ENCODE measurements around the gene ATP2B2. TPM values are rescaled to one million over a fixed set of nuclear protein-coding genes. Genes with fewer than 3 reads are reported as not detected.

Gene ATP2B2
- total RNA-seq, 1 donor from 2014 or later = not detected

DNA sequence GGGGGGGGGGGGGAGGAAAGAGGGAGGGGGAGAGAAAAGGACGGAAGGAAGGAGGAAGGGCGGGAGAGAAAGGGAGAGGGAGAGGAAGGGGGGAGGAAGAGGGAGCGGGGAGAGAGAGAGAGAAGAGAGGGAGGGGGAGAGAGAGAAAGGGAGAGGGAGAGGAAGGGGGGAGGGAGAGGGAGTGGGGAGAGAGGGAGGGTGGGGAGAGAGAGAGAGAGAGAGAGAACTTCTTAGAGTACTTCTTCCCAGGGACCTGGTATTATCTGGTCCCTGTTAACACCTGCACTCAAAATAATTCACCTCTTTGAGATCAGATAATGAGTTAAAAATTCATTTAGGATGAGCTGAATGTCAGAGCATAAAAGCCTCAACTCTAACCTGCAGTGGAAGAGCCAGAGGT is 185.6 kb downstream of the ATP2B2 start:
- Mint-ChIP-seq H3K4me3 (peak overlapping the region; percentile 96), H3K27me3 (ENCODE audit: low read depth) (peaks cover 12% of the 10 kb centered on the region), H3K27ac (peak overlapping the region; percentile 98), H3K9me3 (no peaks in the 10 kb centered on the region), H3K36me3 (peaks cover 6% of the 10 kb centered on the region), H3K4me1 (peaks cover 13% of the 10 kb centered on the region)
- DNase-seq (ENCODE audit: low spot score in 2 of 2, unreplicated experiment in 2 of 2) = no peak
- no peak for TF ChIP-seq CTCF (IDR thresholded peaks at IDR 0.05; ENCODE audit: unreplicated experiment)

GRCh38 chr3:10319251-10319650 is 186.1 kb downstream of the ATP2B2 start:
- TF ChIP-seq CTCF (IDR thresholded peaks at IDR 0.05; ENCODE audit: unreplicated experiment) = no peak
- Mint-ChIP-seq H3K9me3 (no peaks in the 10 kb centered on the region), H3K27me3 (ENCODE audit: low read depth) (peaks cover 7% of the 10 kb centered on the region), H3K4me1 (peaks cover 13% of the 10 kb centered on the region), H3K36me3 (peaks cover 6% of the 10 kb centered on the region), H3K27ac (peak overlapping the region; percentile 89), H3K4me3 (peak overlapping the region; percentile 70)
- no peak for DNase-seq (ENCODE audit: low spot score in 2 of 2, unreplicated experiment in 2 of 2)

DNA sequence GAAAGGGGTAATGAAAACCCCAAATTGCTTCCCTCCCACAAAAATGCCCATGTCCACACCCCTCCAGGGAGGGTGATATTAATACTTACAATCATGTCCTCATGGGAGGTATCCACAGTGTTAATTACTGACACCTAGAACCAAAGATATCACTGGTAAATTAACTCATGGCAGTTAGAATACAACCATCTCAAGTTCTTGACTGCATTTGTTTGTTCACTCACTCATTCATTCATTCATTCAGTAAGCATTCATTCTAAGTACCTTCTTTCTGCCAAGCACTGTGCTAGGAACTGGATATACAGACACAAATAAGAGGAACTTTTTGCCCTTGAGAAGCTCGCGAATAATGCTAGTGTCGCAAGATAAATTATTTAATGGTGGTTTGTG is 187.4 kb downstream of the ATP2B2 start:
- Mint-ChIP-seq H3K4me1 (peaks cover 13% of the 10 kb centered on the region), H3K27me3 (ENCODE audit: low read depth) (no peaks in the 10 kb centered on the region), H3K9me3 (no peaks in the 10 kb centered on the region), H3K36me3 (peaks cover 9% of the 10 kb centered on the region), H3K4me3 (peak overlapping the region; percentile 70), H3K27ac (no peak overlapping the region)
- TF ChIP-seq CTCF (IDR thresholded peaks at IDR 0.05; ENCODE audit: unreplicated experiment) = no peak
- no peak for DNase-seq (ENCODE audit: low spot score in 2 of 2, unreplicated experiment in 2 of 2)

GRCh38 chr3:10317311-10317960 is 187.9 kb downstream of the ATP2B2 start:
- Mint-ChIP-seq H3K4me1 (peaks cover 13% of the 10 kb centered on the region), H3K4me3 (no peak overlapping the region), H3K27ac (no peak overlapping the region), H3K27me3 (ENCODE audit: low read depth) (no peaks in the 10 kb centered on the region), H3K36me3 (peaks cover 9% of the 10 kb centered on the region), H3K9me3 (no peaks in the 10 kb centered on the region)
- no peak for TF ChIP-seq CTCF (IDR thresholded peaks at IDR 0.05; ENCODE audit: unreplicated experiment)
- no peak for DNase-seq (ENCODE audit: low spot score in 2 of 2, unreplicated experiment in 2 of 2)

DNA sequence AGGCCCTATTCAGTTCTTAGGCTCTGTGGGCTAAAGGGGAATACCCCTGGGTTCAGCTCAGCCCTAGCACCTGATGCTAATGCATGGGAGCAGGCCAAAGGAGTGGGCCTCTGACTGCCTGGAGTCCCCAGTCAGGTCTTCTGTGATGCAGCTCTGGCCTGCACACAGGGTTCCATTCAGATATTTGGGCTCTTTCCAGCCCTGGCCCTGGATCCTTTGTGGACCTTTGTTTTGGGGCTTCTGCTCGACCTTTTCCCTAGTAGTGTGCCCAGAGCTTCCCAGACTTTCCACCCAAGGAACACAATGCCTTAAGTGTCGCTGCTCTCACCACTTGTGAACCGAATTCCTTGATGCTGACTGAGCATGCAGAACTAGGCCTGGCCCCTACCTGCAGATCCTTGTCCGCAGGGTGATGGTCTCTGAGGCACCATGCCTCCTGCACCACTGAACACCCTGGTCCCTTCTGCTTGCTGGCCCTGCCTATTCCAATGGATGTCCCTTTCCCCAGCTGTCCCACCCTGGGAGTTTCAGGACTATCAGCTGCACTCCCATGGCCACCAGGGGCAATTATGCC is 189.5 kb downstream of the ATP2B2 start:
- H3K27me3 Mint-ChIP-seq (ENCODE audit: low read depth) = no peaks in the 10 kb centered on the region
- no peak for DNase-seq (ENCODE audit: low spot score in 2 of 2, unreplicated experiment in 2 of 2)
- TF ChIP-seq CTCF (IDR thresholded peaks at IDR 0.05; ENCODE audit: unreplicated experiment) = no peak
- H3K36me3 Mint-ChIP-seq = peaks cover 14% of the 10 kb centered on the region
- H3K9me3 Mint-ChIP-seq = no peaks in the 10 kb centered on the region
- peaks cover 12% of the 10 kb centered on the region for H3K4me1 Mint-ChIP-seq
- no peak overlapping the region for H3K27ac Mint-ChIP-seq
- H3K4me3 Mint-ChIP-seq = no peak overlapping the region
